Measurements from ENCODE around the gene TBC1D22A.

TBC1D22A gene

GRCh38 chr22:46774980-46775849 lies 12.8 kb downstream of the TBC1D22A start:
- peak overlapping the region; percentile 84 to 98 (median 92) for H3K4me2 ChIP-seq
- no peaks in the 10 kb centered on the region for H3K9me3 ChIP-seq (replicated peaks in 1 of 11)
- peaks cover 0 to 20% (median 0%) of the 10 kb centered on the region in 11 experiments; a peak in 3 of 22 replicates for H3K36me3 ChIP-seq
- H3K27me3 ChIP-seq: no peaks in the 10 kb centered on the region
- peaks cover 71 to 76% (median 74%) of the 10 kb centered on the region in 10 experiments for H3K4me1 ChIP-seq
- no peak for TF ChIP-seq Cebpa-rat (IDR thresholded peaks at IDR 0.05)
- peak overlapping the region; percentile 68 to 80 (median 74); a peak in 21 of 22 replicates for H3K9ac ChIP-seq
- H4K20me1 ChIP-seq: peaks cover 36 to 92% (median 89%) of the 10 kb centered on the region in 11 experiments
- peak overlapping the region; percentile 4 to 55 (median 44); a peak in 17 of 20 replicates for H3K4me3 ChIP-seq
- peak overlapping the region; percentile 72 to 88 (median 83) for H3K27ac ChIP-seq

DNA sequence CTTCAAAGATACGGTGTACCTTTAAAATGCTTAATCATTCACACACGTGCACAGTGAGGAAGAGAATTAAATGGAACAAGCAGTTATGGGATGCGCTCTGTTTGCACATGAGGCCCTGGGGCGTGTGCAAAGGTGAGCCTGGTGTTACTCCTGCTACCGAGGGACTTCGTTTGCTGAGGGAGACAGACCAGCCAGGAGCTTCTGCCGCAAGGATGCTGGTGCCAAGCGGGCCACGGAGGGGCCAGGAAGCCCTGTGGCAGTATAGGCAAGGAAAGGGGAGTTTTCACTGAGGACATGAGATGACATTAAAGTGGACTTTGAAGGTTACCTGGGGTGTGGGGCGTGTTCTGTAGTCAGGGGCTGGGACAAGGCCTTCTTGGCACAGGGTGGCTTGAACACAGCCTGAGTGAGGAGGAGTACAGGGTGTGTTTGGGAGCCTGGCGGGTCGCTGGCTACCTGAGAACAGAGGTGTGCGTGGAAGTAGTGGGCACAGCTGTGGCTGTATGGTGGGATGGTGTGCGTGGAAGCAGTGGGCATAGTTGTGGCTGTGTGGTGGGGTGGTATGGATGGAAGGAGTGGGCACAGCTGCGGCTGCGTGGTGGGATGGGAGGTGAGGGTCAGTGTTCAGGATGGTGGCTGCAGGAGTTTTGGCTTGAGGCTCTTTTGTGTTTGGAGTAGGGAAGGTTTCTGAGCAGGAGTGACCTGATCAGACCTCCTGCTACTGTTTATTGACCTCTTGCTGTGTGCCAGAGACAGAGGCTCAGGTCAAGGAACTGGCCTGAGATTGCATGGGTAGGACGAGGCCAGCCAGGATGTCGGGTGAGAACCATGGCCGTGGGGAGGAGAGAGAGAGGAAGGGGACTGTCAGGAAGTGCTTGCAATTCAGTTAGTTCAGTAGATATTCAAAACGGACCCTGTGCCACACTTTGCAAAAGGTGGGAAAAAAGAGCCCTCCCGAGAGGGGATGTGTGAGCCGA lies 13.7 kb downstream of the TBC1D22A start:
- H3K4me2 ChIP-seq: peak overlapping the region; percentile 84 to 98 (median 92)
- H3K4me1 ChIP-seq: peaks cover 62 to 70% (median 65%) of the 10 kb centered on the region in 10 experiments
- H3K4me3 ChIP-seq: peak overlapping the region in 3 of 10 experiments; percentile 24 to 54 (median 51); a peak in 3 of 20 replicates
- H3K9me3 ChIP-seq (replicated peaks in 1 of 11): no peaks in the 10 kb centered on the region
- peaks cover 34 to 92% (median 89%) of the 10 kb centered on the region in 11 experiments for H4K20me1 ChIP-seq
- H3K36me3 ChIP-seq: peaks cover 0 to 29% (median 4%) of the 10 kb centered on the region in 11 experiments; a peak in 8 of 22 replicates
- no peaks in the 10 kb centered on the region for H3K27me3 ChIP-seq
- no peak for TF ChIP-seq Cebpa-rat (IDR thresholded peaks at IDR 0.05)
- H3K27ac ChIP-seq: peak overlapping the region; percentile 72 to 88 (median 83); a peak in 20 of 22 replicates
- peak overlapping the region; percentile 23 to 80 (median 74); a peak in 18 of 22 replicates for H3K9ac ChIP-seq

GRCh38 chr22:46776876-46777608 lies 14.6 kb downstream of the TBC1D22A start:
- H3K4me3 ChIP-seq: peak overlapping the region in 1 of 10 experiments; percentile 12; a peak in 1 of 20 replicates
- no peaks in the 10 kb centered on the region for H3K9me3 ChIP-seq (replicated peaks in 1 of 11)
- peak overlapping the region; percentile 84 to 98 (median 92) for H3K4me2 ChIP-seq
- H4K20me1 ChIP-seq: peaks cover 37 to 95% (median 92%) of the 10 kb centered on the region in 11 experiments
- peaks cover 0 to 38% (median 7%) of the 10 kb centered on the region in 11 experiments; a peak in 10 of 22 replicates for H3K36me3 ChIP-seq
- peak overlapping the region in 10 of 11 experiments; percentile 28 to 80 (median 75); a peak in 16 of 22 replicates for H3K9ac ChIP-seq
- TF ChIP-seq Cebpa-rat (IDR thresholded peaks at IDR 0.05): no peak
- H3K4me1 ChIP-seq: peaks cover 56 to 65% (median 59%) of the 10 kb centered on the region in 10 experiments
- H3K27ac ChIP-seq: peak overlapping the region; percentile 9 to 88 (median 81); a peak in 20 of 22 replicates
- H3K27me3 ChIP-seq: no peaks in the 10 kb centered on the region

DNA sequence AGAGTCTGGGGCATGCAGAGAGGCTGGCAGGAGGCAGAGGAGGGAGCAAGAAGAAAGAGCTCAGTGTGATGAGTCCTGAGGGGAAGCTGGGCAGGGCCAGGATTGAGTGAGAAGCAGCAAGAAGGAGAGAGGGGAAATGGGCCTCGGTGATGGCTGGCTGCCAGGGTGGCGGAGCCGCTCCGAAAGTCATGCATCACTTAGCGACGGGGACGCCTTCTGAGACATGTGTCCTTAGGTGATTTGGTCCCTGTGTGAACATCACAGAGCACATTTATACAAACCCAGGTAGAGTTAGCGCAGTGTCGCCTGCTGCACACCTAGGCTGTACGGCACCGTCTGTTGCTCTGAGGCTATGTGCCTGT lies 15.1 kb downstream of the TBC1D22A start:
- peak overlapping the region; percentile 9 to 88 (median 81); a peak in 20 of 22 replicates for H3K27ac ChIP-seq
- peak overlapping the region in 8 of 11 experiments; percentile 28 to 80 (median 76); a peak in 13 of 22 replicates for H3K9ac ChIP-seq
- H3K4me1 ChIP-seq: peaks cover 55 to 65% (median 59%) of the 10 kb centered on the region in 10 experiments
- H4K20me1 ChIP-seq: peaks cover 41 to 100% (median 98%) of the 10 kb centered on the region in 11 experiments
- no peaks in the 10 kb centered on the region for H3K27me3 ChIP-seq
- no peak for TF ChIP-seq Cebpa-rat (IDR thresholded peaks at IDR 0.05)
- peaks cover under 1 to 42% (median 12%) of the 10 kb centered on the region in 11 experiments; a peak in 11 of 22 replicates for H3K36me3 ChIP-seq
- no peak overlapping the region for H3K4me3 ChIP-seq
- no peaks in the 10 kb centered on the region for H3K9me3 ChIP-seq (replicated peaks in 1 of 11)
- H3K4me2 ChIP-seq: peak overlapping the region; percentile 84 to 98 (median 92)

GRCh38 chr22:46779023-46779422 lies 16.6 kb downstream of the TBC1D22A start:
- peaks cover 8 to 56% (median 16%) of the 10 kb centered on the region in 11 experiments; a peak in 17 of 22 replicates for H3K36me3 ChIP-seq
- no peak overlapping the region for H3K4me2 ChIP-seq
- no peak for TF ChIP-seq Cebpa-rat (IDR thresholded peaks at IDR 0.05)
- H3K4me3 ChIP-seq: no peak overlapping the region
- H3K9ac ChIP-seq: no peak overlapping the region
- H3K27ac ChIP-seq: no peak overlapping the region
- H3K9me3 ChIP-seq (replicated peaks in 1 of 11): no peaks in the 10 kb centered on the region; a peak in 1 of 22 replicates
- H3K4me1 ChIP-seq: peaks cover 41 to 53% (median 48%) of the 10 kb centered on the region in 10 experiments
- no peaks in the 10 kb centered on the region for H3K27me3 ChIP-seq
- H4K20me1 ChIP-seq: peaks cover 41 to 100% (median 96%) of the 10 kb centered on the region in 11 experiments

GRCh38 chr22:46779651-46780050 lies 17.2 kb downstream of the TBC1D22A start:
- Histone ChIP-seq H3K4me2 (no peak overlapping the region), H3K9me3 (replicated peaks in 1 of 11) (peaks cover 0 to under 1% (median 0%) of the 10 kb centered on the region in 11 experiments; a peak in 2 of 22 replicates), H3K27me3 (no peaks in the 10 kb centered on the region), H4K20me1 (peaks cover 41 to 100% (median 96%) of the 10 kb centered on the region in 11 experiments), H3K27ac (no peak overlapping the region), H3K4me3 (no peak overlapping the region), H3K36me3 (peaks cover 8 to 62% (median 17%) of the 10 kb centered on the region in 11 experiments; a peak in 17 of 22 replicates), H3K4me1 (peaks cover 35 to 48% (median 42%) of the 10 kb centered on the region in 10 experiments), H3K9ac (no peak overlapping the region)
- TF ChIP-seq Cebpa-rat (IDR thresholded peaks at IDR 0.05): no peak

- H3K27me3 ChIP-seq: no peaks in the 10 kb centered on the region
- no peak overlapping the region for H3K4me3 ChIP-seq
- TF ChIP-seq Cebpa-rat (IDR thresholded peaks at IDR 0.05): no peak
- peaks cover 0 to 9% (median 3%) of the 10 kb centered on the region in 11 experiments; a peak in 11 of 22 replicates for H3K9me3 ChIP-seq (replicated peaks in 1 of 11)
- peaks cover 30 to 40% (median 34%) of the 10 kb centered on the region in 10 experiments for H3K4me1 ChIP-seq
- no peak overlapping the region for H3K4me2 ChIP-seq
- no peak overlapping the region for H3K27ac ChIP-seq
- H4K20me1 ChIP-seq: peaks cover 39 to 100% (median 95%) of the 10 kb centered on the region in 11 experiments
- no peak overlapping the region for H3K9ac ChIP-seq
- H3K36me3 ChIP-seq: peaks cover 8 to 70% (median 23%) of the 10 kb centered on the region in 11 experiments; a peak in 18 of 22 replicates
Observed at GRCh38 chr22:46780453-46780852, 18.0 kb downstream of the TBC1D22A start.
